Epithelial cell of umbilical artery (primary cell): ENCODE results near the gene ADGRL2. TPM values are rescaled to one million over a fixed set of nuclear protein-coding genes. Genes with fewer than 3 reads are reported as not detected.

Source experiments
- total RNA-seq: library from RNA; depleted of rRNA; stranded (reverse); fragments of >200 nt; gene quantifications from 2 replicates; pipeline ENCODE4 v1.2.3, GENCODE V29; 2014

The ADGRL2 gene
- 50.0 and 64.6 TPM in 2 replicates for total RNA-seq

GRCh38 chr1:81800695-81801650 is at the start of gene ADGRL2:
Gene ADGRL2 (plus strand): TSS chr1:81800934. CDS start chr1:81836985, 36,051 bp downstream.

